ENCODE results near the gene NCBP1.

NCBP1 gene

GRCh38 chr9:97711223-97711626 lies 77.6 kb downstream of the NCBP1 start:
- DNase-seq (ENCODE audit: low read depth in 2 of 2, low spot score in 1 of 2), result no peak

- no peak for DNase-seq (ENCODE audit: low read depth in 2 of 2, low spot score in 1 of 2)
Measured at GRCh38 chr9:97714435-97714834, 80.8 kb downstream of the NCBP1 start.

GRCh38 chr9:97717866-97718265 lies 84.2 kb downstream of the NCBP1 start:
- DNase-seq (ENCODE audit: low read depth in 2 of 2, low spot score in 1 of 2), result no peak

GRCh38 chr9:97721396-97721795 lies 87.8 kb downstream of the NCBP1 start:
- DNase-seq (ENCODE audit: low read depth in 2 of 2, low spot score in 1 of 2), result no peak

DNA sequence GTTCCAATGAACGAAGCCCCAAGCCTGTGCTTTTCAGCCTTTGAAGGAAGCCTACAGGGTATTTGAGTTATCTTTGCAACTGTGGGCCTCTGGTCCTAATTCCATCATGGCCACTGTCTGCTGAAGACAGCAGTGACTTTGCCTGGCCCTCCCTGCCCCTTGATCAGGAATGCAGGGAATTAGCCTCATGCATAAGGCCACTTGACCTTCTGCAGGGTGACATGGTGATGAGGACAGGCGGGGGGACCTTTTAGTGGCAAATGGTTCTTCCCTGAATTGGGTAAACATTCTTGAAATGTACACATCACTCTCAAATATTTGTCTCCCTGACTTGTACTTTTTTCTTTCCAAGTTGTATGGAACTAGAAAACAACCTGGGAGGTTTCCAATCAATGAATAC lies 88.7 kb downstream of the NCBP1 start:
- DNase-seq (ENCODE audit: low read depth in 2 of 2, low spot score in 1 of 2), result no peak
